Measurements from ENCODE around the gene NKAIN4.

NKAIN4 gene

GRCh38 chr20:63273635-63274380 lies 19.5 kb upstream of the NKAIN4 start:
- no peak for DNase-seq

- no peak for DNase-seq
Measured at GRCh38 chr20:63273059-63273579, 18.9 kb upstream of the NKAIN4 start.

- peak; percentile 96 for DNase-seq
Measured at GRCh38 chr20:63272105-63273058, 18.1 kb upstream of the NKAIN4 start, which contains the start of gene ARFGAP1. Gene ARFGAP1 (plus strand): TSS chr20:63272813. CDS start chr20:63275581, 2,768 bp downstream.

GRCh38 chr20:63270606-63271325 lies 16.5 kb upstream of the NKAIN4 start:
- no peak for DNase-seq

GRCh38 chr20:63269724-63270123 lies 15.5 kb upstream of the NKAIN4 start:
- DNase-seq: no peak

- no peak for DNase-seq
Measured at GRCh38 chr20:63268671-63269439, 14.6 kb upstream of the NKAIN4 start.

GRCh38 chr20:63268256-63268655 lies 14.0 kb upstream of the NKAIN4 start:
- no peak for DNase-seq

GRCh38 chr20:63267691-63268090 lies 13.4 kb upstream of the NKAIN4 start:
- peak; percentile 65 for DNase-seq

- peak; percentile 84 for DNase-seq
Measured at GRCh38 chr20:63265891-63266515, 11.7 kb upstream of the NKAIN4 start.

- DNase-seq: peak; percentile 67
Measured at GRCh38 chr20:63264519-63264918, 10.3 kb upstream of the NKAIN4 start.

GRCh38 chr20:63264000-63264399 lies 9.7 kb upstream of the NKAIN4 start:
- DNase-seq: no peak

- DNase-seq: no peak
Measured at GRCh38 chr20:63262836-63263235, 8.6 kb upstream of the NKAIN4 start.

- DNase-seq: no peak
Measured at GRCh38 chr20:63261795-63262528, 7.7 kb upstream of the NKAIN4 start.

- DNase-seq: no peak
Measured at GRCh38 chr20:63261060-63261794, 7.0 kb upstream of the NKAIN4 start.

- no peak for DNase-seq
Measured at GRCh38 chr20:63260521-63260920, 6.3 kb upstream of the NKAIN4 start.

- no peak for DNase-seq
Measured at GRCh38 chr20:63259734-63260460, 5.6 kb upstream of the NKAIN4 start.

- DNase-seq: peak; percentile 87
Measured at GRCh38 chr20:63258781-63259180, 4.5 kb upstream of the NKAIN4 start.

- no peak for DNase-seq
Measured at GRCh38 chr20:63257629-63258028, 3.4 kb upstream of the NKAIN4 start.

- no peak for DNase-seq
Measured at GRCh38 chr20:63256954-63257353, 2.7 kb upstream of the NKAIN4 start.
